Left cardiac atrium (tissue), 4 donors: ENCODE measurements around the gene PKN2. TPM values are rescaled to one million over a fixed set of nuclear protein-coding genes. Genes with fewer than 3 reads are reported as not detected.

Experiments
- ATAC-seq, 2 donors: fragments of 200-7000 bp; cut with Tn5 transposase; one replicate each; pipeline ENCODE4 v1.9.1; 2020; ENCODE audit warnings: mild to moderate bottlenecking in 2 of 2, moderate library complexity in 2 of 2
- DNase-seq: peaks from one replicate; pipeline ENCODE4 v3.0.0-alpha.2; 2020
- intact Hi-C, 2 donors: fragments of 100-400 bp; cut with DNase I; formaldehyde crosslinking; loops; one replicate each; pipeline versions ENCODE4 v1.14.1 to v1.15.1; 2022 to 2023
- total RNA-seq, 2 donors: library from RNA; stranded (reverse); fragmentation: NEBNext Ultra II Directional; extraction: Animal tissue kit (Norgen Biotek cat#: 25700); gene quantifications; one replicate each; pipeline ENCODE4 v1.2.1, GENCODE V29; 2021
- donor health status: DM: no; HTN: yes; CAD: no.
- donor health status: DM: no; HTN: yes; CAD: no; lungs with severe emphysema.
- donor health status: DM: yes; HTN: yes; CAD: no.
- donor health status: Dilated cardiomyopathy.

Gene PKN2
- total RNA-seq, 2 donors from 2014 or later: 31.6 to 36.0 TPM

DNA sequence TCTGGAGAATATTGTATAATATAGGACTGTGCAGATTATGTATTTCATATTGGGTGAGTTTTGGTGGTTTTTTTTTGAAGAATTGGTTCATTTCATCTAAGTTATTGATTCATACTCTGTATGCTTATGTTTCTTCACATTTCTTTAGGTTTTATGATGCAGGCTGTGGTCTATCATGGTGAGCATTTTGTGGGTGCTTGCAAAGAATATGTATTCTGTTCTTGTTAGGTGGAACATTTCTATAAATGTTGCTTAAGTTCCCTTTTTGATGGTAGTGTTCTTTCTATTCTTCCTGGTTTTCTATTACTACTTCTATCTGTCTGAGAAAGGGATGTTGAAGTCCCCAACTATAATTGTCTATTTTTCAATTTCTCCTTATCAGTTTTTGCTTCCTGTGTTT lies 42.6 kb downstream of the PKN2 start:
- no peak for ATAC-seq
- intact Hi-C loops: no loop called here
- DNase-seq: no peak

DNA sequence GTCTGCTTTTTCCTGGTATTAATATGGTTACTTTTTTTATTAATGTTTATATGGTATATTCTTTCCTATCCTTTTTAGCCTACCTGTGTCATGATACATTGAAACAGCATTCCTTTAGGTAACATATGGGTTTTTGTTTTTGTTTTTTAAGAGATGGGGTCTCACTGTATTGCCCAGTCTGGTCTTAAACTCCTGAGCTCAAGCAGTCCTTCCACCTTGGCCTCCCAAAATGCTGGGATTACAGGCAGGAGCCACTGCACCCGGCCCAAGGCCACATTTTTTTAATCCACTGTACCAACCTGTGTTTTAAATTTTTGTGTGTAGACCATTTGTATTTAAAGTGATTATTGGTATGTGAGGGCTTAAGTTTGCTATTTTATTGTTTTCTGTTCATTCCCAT lies 43.1 kb downstream of the PKN2 start:
- intact Hi-C loops: no loop called here
- DNase-seq (no peak), ATAC-seq (no peak)

DNA sequence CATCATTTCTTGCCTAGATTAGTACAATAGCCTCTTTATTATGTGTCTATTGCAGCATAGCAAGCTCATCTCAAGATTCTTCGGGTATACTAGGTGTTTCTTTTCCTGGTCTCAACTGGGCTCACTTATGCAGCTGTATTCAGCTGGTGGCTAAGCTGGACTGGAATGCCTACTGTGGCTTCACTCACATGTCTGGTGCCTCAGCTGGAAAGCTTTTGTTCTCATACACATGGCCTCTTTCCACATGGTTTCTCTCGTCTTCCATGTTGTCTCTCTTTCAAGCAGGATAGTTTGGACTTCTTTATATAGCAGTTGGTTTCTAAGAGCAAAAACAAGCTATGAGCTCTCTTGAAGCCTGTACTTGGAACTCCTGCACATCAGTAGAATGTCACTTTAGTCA lies 45.2 kb downstream of the PKN2 start:
- DNase-seq (no peak), ATAC-seq (no peak)
- intact Hi-C loops: no loop called here

DNA sequence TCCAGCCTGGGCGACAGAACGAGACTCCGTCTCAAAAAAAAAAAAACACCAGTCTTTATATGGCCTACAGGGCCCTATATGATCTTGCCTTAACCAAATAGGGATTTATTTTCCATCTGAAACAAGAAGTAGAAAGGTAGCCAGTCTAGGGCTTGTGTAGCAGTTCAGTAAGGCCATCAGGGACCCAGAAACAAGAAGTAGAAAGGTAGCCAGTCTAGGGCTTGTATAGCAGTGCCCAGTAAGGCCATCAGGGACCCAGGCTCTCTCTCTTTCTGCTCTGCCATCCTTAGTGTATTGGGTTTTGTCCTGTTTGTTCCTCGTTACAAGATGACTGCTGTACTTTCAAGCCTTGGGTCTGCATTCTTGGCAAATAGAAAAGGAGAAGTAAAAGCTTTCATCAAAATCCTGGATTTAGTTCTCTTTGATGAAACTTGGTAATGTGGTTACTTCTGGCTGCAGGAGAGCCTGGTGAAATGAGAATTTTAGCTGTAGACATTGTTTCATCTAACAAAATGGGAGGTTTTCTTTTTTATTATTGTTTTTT lies 46.1 kb downstream of the PKN2 start:
- intact Hi-C loops: no loop called here
- DNase-seq (no peak), ATAC-seq (no peak)

DNA sequence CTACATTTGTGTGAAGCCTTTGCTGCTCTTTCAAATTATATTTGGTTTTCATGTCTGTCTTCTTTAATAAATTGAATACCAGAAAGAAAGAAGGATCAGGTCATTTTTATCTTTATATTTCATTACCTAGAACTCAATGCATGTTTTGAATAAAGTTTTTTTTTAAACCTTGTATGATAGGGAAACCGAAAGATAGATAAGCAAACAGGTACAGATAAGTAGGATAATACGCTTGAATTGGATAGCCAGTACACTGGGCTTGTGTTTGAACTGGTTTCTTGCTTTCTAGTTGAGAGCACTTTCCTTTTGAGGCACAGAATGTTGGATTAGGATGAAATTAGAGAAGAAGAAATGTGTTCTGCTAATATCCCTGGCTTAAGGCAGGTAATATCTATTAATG lies 46.9 kb downstream of the PKN2 start:
- intact Hi-C loops: no loop called here
- DNase-seq (no peak), ATAC-seq (no peak)

DNA sequence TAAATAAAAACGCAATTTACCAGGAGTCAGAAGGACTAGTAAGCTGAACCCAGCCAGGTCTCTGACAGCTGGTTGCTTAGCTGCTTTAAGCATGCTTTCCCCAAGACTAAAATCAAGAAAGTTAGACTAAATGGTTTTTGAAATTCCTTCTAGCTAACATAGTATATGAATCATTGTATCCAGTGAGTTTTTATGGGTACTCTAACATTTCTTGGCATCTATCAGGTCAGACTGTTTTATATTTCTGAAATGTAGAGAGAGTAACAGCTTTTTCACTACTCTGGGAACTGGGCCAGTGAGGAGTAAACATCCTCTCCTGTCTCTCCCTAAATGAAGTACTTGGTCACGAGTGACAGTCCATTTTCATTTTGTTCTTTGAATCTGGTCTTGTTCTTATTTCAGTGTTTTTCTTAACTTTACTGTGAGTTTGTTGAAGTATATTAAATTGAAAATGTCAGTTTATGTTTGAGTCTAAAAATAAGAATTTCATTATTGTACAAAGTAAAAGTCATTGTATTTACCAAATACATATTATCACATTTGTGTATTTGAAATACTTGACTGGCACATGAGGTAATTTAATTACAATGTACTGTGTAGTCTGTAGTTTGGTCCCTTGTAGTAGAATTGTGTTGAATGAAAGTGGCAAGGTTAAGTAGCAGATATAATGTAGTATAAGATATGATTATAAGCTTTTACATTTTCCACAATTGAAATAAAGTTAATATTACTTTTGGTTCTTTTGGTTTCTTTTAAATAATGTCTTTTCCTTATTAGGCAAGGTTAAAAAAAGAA lies 47.6 kb downstream of the PKN2 start:
- peak; percentile 57 to 91 for ATAC-seq
- DNase-seq: no peak
- intact Hi-C loops: no loop called here

DNA sequence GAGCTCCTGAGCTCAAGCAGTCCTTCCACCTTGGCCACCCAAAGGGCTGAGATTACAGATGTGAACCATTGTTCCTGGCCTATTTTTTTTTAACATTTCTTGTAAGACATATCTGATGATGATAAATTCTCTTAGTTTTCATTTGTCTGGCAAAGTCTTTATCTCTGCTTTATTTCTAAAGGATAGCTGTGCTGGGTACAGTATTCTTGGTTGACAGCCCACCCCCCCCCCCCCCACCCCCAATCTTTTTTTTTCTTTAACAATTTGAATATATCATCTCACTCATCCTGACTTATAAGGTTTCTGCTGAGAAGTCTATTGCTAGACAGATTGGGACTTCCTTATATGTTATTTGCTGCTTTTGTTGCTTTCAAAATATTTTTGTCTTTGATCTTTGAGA lies 51.3 kb downstream of the PKN2 start:
- ATAC-seq (no peak), DNase-seq (no peak)
- intact Hi-C loops: no loop called here

DNA sequence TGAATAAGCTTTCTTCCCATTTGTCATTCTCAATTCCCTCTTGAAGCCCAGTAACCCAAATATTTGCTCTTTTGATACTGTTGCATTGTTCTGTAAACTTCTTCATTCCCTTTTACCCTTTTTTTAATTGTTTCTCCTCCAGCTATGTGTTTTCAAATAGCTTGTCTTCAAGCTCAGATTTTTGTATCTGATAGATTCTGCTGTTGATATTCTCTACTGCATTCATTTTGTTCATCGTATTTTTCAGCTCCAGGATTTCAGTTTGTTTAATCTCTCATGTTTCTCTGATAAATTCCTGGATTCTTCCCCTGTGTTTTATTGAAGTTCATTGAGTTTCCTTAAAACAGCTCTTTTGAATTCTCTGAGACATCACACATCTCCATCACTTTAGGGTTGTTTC lies 51.8 kb downstream of the PKN2 start:
- DNase-seq (no peak), ATAC-seq (no peak)
- intact Hi-C loops: no loop called here

DNA sequence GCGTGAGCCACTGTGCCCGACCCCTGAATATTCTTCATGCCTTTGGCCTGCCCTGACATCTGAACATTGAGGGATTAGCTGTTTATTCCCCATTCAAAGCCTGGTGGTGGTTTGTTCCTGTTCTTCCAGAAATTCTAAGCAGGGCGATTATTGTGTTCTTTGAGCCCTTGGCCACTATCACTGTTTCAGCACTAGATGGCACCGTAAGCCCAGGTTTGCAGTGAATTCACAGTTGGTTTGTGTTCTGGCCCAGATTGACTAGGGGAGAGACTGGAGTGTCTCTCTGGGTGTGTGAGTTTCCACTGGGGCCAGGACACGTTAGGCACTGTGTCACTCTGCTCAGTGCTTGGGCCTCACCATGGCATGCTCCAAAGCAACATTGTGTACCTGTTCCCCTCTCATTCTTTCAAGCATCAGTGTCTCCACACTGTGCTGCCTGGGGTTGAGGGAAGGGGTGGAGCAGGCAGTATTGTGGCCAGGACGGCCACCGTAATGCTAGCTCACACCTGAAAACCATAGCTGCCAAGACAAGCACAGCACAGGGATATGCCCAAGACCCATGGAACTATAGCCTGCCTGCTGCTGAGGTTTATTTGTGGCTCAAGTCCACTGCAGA lies 52.7 kb downstream of the PKN2 start:
- ATAC-seq: peak in 1 of 2 donors; percentile 23
- DNase-seq: no peak
- intact Hi-C loops: no loop called here

DNA sequence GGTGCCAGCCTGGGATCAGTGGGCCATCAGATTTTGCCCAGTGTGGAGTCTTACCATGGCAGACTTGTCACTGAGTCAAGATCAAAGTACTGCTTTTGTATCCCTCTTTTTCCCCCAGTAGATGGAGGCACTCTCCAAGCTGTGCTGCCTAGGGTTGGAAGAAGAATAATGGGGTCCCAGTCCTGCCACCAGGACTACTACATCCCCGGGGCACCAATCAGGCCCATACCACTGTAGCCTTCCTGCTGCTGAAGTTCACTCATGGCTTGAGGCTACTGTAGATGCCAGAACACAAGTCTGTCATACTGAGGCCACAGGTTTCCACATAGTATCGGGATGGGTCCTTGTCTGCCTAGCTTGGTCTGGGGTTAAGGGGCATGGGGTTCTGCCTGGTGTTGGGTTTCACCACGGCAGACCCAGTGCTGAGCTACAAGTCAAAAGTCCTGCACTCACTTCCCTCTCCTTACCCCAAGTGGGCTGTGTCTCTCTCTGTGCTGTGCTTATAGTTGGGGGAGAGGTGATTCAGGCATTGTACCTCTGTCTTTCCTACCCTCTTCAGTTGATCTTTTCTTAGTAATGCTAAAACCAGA lies 53.4 kb downstream of the PKN2 start:
- no peak for ATAC-seq
- DNase-seq: no peak
- intact Hi-C loops: no loop called here

DNA sequence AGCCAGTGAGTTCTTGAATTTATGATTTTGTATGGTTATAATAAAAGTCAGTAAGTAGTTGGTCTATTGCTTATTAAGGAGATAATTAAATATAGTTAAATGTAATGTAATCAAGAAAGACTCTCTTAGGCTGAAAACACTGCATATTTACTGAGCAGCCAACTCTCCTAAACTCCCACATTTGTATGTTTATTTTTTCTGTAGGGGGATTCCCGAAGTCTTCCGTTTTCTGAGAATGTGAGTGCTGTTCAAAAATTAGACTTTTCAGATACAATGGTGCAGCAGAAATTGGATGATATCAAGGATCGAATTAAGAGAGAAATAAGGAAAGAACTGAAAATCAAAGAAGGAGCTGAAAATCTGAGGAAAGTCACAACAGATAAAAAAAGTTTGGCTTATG lies 56.7 kb downstream of the PKN2 start:
- ATAC-seq: no peak
- no peak for DNase-seq
- intact Hi-C loops: no loop called here

DNA sequence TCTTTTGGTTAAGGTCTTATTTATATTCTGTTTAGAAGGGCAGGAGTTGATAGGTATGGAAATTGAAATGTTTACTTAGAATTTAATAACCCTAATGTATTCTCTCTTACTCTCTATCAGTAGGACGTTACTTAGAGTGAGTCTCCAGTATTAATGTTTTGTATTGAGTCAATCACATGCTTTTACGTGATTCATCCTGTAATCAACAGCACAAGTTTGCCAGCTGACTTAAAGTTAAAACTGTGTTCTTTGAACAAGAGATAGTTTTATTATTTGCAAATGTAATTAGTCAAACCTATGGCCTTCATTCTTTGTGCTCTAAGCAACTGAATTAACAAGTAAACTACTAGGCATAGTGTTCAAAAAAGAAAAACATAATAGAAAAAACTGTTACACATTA lies 57.3 kb downstream of the PKN2 start:
- ATAC-seq: peak in 1 of 2 donors; percentile 53
- intact Hi-C loops: no loop called here
- DNase-seq: no peak

DNA sequence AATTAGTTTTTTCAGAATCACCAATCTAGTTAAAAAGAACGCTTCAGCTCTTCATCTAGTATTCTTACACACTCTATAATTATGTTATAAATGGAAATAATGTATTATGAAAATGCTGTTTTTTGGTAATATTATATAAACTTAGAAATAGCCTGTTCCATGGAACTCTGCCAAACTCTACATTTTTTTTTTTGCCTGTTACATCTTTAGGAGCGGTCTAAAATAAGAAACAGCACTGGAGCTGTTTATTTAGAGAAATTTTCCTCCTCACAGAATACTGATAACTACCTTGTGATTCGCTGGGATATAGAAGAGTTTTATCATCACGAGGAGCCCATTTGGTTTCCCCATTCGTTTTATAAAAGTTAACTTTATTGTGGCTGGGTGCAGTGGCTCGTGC lies 58.5 kb downstream of the PKN2 start:
- DNase-seq (no peak), ATAC-seq (no peak)
- intact Hi-C loops: no loop called here

DNA sequence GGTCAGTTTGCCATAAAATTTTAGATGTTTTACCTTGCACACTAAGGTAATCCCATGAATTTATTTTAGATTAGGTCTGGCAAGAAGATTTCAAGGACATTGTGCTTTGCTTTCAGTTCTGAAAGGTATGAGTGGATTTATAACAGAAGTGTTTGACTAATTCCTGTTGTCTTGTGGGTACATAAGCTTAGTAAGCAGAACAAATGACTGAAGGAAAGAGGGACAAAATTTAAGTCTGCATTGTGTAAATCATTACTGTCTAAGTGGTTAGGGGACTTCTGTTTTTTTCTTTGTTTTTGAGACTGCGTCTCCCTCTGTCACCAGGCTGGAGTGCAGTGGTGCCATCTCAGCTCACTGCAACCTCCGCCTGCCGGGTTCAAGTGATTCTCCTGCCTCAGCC lies 60.1 kb downstream of the PKN2 start:
- no peak for ATAC-seq

DNA sequence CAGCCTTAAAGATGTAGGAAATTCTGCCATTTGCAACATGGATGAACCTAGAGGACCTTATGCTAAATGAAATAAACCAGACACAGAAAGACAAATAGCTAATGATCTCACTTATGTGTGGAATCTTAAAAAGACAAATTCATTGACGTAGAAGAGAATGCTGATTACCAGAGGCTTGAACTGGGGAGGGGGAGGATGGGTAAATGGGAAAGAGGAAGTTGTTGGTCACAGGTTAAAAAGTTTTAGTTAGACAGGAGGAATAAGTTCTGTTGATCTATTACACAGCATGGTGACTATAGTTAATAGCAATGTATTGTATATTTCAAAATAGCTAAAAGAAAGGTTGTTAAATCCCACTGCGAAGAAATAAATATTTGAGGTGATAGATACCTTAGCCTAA lies 62.8 kb downstream of the PKN2 start:
- intact Hi-C loops: no loop called here
- DNase-seq (no peak), ATAC-seq (no peak)

More for the DNA sequence above, 60.1 kb downstream of the PKN2 start:
- intact Hi-C loops: no loop called here
- no peak for DNase-seq

DNA sequence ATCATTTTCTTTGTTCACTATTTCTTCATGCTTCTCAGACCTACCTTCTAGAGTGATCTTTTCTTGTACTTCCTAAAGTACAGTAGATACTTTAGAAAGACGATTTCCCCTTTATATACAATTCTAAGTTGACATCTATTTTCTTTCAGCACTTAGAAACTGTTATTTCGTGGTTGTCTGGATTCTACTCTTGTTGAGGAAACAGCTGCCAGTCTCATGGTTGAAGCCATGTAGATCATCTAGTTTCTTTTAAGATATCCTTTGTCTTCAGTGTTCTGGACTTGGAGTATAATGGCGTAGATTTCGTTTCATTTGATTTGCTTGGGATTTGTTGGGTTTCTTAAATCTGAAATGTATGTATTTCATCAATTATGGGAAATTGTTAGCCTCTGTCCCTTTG lies 67.6 kb downstream of the PKN2 start:
- intact Hi-C loops: no loop called here
- DNase-seq (no peak), ATAC-seq (no peak)

DNA sequence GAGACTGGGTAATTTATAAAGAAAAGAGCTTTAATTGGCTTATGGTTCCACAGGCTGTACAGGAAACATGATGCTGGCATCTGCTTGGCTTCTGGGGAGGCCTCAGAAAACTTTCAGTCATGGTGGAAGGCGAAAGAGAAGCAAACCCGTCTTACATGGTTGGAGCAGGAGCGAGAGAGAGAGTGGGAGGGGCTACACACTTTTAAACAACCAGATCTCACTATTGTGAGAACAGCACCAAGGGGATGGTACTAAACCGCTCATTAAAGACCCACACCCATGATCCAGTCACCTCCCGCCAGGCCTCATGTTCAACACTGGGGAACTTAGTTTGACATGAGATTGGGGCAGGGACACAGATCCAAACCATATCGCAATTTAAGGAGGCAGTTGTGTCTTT lies 69.4 kb downstream of the PKN2 start:
- DNase-seq (no peak), ATAC-seq (no peak)

DNA sequence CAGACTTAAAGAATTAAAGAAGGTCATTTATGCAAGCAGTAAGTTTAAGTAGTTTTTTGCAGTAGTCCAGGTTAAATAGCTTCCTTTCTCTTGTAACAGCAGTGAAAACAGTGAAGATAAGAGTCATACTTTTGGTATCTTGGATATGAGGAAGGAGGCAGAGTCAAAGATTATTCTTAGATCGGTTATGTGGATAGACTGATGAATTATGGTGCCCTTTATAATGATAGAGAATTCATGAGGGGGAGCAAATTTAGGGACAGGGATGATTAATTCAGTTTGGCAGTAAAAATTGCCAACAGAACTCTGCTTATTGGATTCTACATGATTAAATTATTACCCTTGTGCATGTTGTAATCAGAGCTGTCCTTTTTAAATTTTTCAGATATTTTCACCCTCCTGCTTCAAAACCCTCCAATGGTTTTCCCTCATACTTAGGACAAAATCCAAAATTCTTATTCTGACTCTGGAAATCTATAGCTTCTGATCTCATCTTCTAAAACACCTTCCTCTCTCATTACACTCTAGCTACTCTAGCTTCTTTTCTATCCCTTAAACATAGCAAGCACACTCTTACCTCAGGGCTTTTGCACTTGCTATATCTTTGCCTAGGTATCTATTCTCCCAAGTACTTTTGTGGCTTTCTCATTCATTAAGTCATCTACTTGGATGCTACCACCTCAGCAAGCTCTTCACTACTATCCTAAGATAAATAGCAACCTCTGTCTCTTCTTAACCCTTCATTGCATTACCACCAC lies 79.8 kb downstream of the PKN2 start:
- DNase-seq (no peak), ATAC-seq (peak in 1 of 2 donors; percentile 51)
- intact Hi-C loops: no loop called here

More for the DNA sequence above, 69.4 kb downstream of the PKN2 start:
- intact Hi-C loops: no loop called here

DNA sequence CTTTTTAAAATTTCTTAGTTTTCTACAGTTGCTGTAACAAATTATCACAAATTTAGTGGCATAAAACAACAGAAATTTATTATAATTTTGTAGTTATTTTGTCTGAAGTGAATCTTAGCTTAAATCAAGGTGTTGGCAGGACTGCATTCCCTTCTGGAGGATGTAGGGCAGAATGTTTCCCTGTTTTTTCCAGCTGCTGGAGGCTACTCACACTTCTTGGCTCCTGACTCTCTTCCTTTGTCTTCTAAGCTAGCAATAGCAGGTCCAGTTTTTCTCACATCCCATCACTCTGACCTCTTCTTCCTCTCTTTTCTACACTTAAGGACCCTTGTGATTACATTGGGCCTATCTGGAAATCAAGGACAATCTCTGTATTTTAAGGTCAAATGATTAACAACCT lies 84.1 kb downstream of the PKN2 start:
- no peak for ATAC-seq
- DNase-seq: no peak
- intact Hi-C loops: no loop called here

DNA sequence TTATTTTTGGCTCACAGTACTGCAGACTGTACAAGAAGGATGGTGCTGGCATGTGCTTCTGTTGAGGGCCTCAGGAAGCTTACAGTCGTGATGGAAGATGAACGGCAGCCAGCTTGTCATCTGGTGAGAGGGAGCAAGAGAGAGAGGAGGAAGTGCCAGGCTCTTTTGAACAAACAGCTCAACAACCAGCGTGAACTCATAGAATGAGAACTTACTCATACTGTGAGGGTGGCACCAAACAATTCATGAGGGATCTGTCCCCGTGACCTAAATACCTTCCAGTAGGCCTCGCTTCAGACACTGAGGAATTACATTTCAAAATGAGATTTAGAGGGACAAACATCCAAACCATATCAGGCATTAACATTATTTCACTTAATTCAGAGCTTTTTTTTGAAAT lies 84.7 kb downstream of the PKN2 start:
- ATAC-seq: no peak
- DNase-seq: no peak
- intact Hi-C loops: no loop called here
